Astrocyte of the spinal cord (primary cell): Measurements from ENCODE around the gene TRIB2.
A peak's percentile ranks its signal among the peaks of the same experiment; 100 is the strongest.

Experiments
- DNase-seq: peaks from one replicate; pipeline ENCODE4 v3.0.0; 2011; ENCODE audit warnings: low read depth, low spot score
- H3K4me3 ChIP-seq: 2 replicates; pipeline ENCODE4 v1.5.1; 2011; ENCODE audit warnings: low read depth, mild to moderate bottlenecking, low read length, moderate library complexity
- CTCF ChIP-seq: IDR thresholded peaks from 2 replicates; pipeline ENCODE4 v1.5.1; 2012; ENCODE audit warnings: low read depth, mild to moderate bottlenecking, low read length, inconsistent platforms
- in situ Hi-C: cut with HindIII; loops from 2 replicates; pipeline ENCODE4 v1.10.0; 2017; ENCODE audit warnings: low sequenced_read_pairs

TRIB2 gene

GRCh38 chr2:12737297-12737696, 20.6 kb downstream of the TRIB2 start:
- TF ChIP-seq CTCF: no peak
- peak; percentile 33 for DNase-seq
- H3K4me3 ChIP-seq: no peak overlapping the region
- in situ Hi-C loops: no loop called here

- DNase-seq: peak; percentile 97
- no peak for TF ChIP-seq CTCF
- in situ Hi-C loops: no loop called here
- no peak overlapping the region for H3K4me3 ChIP-seq
Observed at GRCh38 chr2:12737738-12738485, 21.2 kb downstream of the TRIB2 start.

DNA sequence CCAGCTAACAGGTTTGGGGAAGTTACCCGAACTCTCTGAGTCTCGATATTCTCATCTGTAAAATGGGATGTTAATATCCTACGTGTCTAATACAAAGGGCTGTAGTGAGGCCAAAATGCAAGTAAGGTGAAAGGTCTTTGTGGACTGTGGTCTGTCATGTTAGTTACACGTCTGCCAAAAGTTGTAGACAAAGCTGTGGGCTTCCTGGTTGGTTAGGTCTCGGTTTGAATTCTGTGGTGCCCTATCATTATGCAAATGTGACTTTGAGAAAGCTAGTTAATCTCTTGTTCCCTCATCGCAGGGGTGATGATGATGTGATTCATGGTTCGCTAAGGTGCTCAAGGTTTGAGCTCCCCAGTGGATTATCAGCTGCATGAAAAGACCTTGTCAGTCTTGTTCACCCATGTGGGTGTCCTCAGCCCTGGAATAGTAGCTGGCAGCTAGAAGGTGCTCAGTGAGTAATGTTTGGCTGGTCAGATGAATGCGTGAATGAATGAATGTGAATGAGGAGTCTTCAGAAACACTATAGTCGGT, 23.1 kb downstream of the TRIB2 start:
- no peak for TF ChIP-seq CTCF
- in situ Hi-C loops: no loop called here
- no peak overlapping the region for H3K4me3 ChIP-seq
- no peak for DNase-seq

GRCh38 chr2:12741380-12741779, 24.6 kb downstream of the TRIB2 start:
- no peak for DNase-seq
- H3K4me3 ChIP-seq: no peak overlapping the region
- in situ Hi-C loops: no loop called here
- no peak for TF ChIP-seq CTCF

- no peak for TF ChIP-seq CTCF
- in situ Hi-C loops: no loop called here
- H3K4me3 ChIP-seq: no peak overlapping the region
- no peak for DNase-seq
Observed at GRCh38 chr2:12742891-12743290, 26.2 kb downstream of the TRIB2 start.

DNA sequence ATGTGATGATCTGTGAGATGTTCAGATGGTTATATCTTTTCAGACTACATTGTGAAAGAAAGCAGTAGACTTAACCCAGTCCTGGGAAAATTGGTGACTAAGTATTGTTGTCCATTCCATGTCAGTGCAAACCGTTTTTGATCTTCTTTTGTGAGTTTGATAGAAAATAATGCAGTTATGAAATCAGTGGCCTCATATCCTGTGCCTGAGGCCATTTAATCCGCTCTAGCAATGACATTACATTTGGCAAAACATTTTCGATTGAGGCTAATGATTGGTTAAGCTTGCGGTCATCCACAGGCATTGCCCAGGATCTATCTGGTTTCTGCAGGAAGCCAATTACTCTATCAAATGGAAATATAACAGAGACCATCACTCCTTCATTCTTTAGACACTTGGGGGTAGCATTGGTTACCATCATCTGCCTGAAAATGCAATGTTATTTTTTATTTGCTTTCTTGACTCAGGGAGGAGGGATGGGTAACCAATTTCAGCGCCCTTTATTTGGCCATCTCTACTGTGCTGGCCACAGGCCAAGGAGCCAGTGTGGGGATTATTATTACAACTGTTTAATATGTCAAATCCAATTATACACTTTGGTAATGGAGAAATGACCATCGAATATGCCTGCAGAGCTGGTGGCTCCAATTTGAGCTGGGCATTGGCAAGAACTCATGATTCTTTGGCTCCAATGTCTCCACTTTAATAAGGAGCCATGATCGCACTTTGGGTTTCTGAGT, 33.6 kb downstream of the TRIB2 start:
- no peak for DNase-seq
- no peak overlapping the region for H3K4me3 ChIP-seq
- no peak for TF ChIP-seq CTCF
- in situ Hi-C loops: no loop called here
